ENCODE data around the gene KLKB1.
"Not testable (repeated sequence)": the region's sequence is repeated elsewhere in the genome, so short reads cannot be mapped to it uniquely, and the experiment has no call there.

The KLKB1 gene

DNA sequence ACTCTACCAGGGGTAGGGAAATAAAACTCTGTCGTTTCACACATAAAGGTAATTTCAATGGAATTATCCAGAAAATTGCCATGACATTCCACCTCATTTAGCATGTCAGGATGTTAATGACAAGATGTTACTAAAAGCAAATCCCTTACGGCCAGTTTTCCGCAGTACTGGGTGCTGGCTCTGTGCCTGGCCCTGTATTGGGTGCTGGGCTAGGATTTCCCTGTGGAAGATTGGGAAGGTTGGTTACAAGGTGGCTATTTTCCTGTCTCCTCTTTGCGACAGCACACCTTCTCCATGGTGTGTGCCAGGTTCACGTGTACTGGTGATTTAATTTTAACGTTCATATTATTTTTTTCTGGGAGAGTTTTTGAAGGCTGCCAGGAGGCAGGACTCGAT lies 13.1 kb downstream of the KLKB1 start:
- no peak for TF ChIP-seq JUND (IDR thresholded peaks at IDR 0.05; ENCODE audit: low read depth)
- in situ Hi-C loops (cut with HindIII; ENCODE audit: low pct_unique_long_range_greater_than_20kb, low sequenced_read_pairs): no loop called here
- DNase-seq (ENCODE audit: low read depth in 1 of 2, low spot score in 1 of 2): no peak

DNA sequence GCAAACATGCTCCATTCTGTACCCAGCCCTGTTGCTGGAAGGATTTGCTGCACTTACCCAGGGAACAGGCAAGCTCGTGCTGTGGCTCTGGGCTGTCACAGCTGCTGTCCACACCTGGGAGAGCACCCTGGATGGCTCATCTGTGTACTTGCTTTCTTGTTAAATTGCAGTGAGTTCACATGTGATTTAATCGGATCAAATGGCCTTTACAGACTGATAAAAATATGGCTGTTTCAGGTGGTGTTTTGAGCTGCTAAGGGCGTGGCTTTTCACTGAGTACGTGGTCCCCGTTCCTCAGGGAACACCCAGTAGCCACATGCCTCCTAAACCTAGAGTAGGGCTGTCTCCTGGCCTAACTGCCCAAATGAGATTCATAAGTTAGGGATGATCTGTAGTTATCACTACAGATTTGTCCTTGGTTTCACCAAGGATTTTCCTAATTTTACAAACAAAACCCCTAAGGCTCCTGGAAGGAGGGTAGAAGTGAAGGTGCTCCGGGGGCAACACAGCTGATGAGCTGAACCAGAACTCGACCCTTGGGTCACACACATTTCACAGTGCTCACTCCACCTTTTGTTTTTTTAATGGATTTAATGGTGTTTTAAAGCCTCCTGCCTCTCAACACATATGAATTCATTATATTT lies 13.7 kb downstream of the KLKB1 start:
- no peak for TF ChIP-seq JUND (IDR thresholded peaks at IDR 0.05; ENCODE audit: low read depth)
- no peak for DNase-seq (ENCODE audit: low read depth in 1 of 2, low spot score in 1 of 2)
- in situ Hi-C loops (cut with HindIII; ENCODE audit: low pct_unique_long_range_greater_than_20kb, low sequenced_read_pairs): no loop called here

DNA sequence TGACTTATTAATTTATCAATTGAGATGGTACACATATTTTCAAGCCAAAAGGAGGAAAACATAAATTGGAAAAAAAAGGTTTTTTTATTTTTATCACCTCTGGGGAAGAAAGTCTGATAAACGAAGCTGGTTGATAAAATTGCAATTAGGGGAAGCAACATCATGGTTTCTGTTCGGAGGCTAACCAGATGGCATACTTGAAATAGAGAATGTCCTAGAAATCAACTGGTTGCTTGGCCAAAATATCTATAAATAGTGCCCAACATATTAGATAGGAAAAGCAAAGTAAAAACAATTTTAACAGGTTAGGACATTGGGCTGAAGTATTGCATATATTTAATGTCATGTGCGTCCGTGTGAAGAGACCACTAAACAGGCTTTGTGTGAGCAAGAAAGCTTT lies 14.3 kb downstream of the KLKB1 start:
- no peak for DNase-seq (ENCODE audit: low read depth in 1 of 2, low spot score in 1 of 2)
- TF ChIP-seq JUND (IDR thresholded peaks at IDR 0.05; ENCODE audit: low read depth): no peak
- in situ Hi-C loops (cut with HindIII; ENCODE audit: low pct_unique_long_range_greater_than_20kb, low sequenced_read_pairs): no loop called here

DNA sequence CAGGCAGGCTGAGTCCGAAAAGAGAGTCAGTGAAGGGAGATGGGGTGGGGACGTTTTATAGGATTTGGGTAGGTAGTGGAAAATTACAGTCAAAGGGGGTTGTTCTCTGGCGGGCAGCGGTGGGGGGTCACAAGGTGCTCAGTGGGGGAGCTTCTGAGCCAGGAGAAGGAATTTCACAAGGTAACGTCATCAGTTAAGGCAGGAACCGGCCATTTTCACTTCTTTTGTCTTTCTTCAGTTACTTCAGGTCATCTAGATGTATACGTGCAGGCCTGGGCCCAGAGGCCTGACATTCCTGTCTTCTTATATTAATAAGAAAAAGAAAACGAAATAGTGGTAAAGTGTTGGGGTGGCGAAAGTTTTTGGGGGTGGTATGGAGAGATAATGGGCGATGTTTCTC lies 14.7 kb downstream of the KLKB1 start:
- DNase-seq (ENCODE audit: low read depth in 1 of 2, low spot score in 1 of 2); in situ Hi-C loops (cut with HindIII; ENCODE audit: low pct_unique_long_range_greater_than_20kb, low sequenced_read_pairs): not testable (repeated sequence)

DNA sequence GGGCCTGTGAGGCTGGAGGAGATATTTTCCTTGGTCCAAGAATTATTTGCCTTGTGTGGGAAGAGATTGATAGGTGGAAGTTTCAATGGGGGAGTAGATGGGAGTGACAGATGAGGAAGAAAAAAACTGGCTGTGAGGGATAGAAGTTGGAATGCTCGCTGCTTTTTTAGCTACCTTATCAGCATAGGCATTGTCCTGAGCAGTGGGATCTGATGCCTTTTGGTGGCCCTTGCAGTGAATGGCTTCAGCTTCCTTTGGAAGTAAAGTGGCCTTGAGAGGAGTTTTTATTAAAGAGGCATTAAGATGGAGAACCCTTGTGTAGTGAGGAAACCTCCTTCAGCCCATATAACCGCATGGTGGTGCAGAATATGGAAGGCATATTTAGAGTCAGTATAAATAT lies 16.0 kb downstream of the KLKB1 start:
- in situ Hi-C loops (cut with HindIII; ENCODE audit: low pct_unique_long_range_greater_than_20kb, low sequenced_read_pairs): no loop called here
- no peak for TF ChIP-seq JUND (IDR thresholded peaks at IDR 0.05; ENCODE audit: low read depth)
- no peak for DNase-seq (ENCODE audit: low read depth in 1 of 2, low spot score in 1 of 2)

DNA sequence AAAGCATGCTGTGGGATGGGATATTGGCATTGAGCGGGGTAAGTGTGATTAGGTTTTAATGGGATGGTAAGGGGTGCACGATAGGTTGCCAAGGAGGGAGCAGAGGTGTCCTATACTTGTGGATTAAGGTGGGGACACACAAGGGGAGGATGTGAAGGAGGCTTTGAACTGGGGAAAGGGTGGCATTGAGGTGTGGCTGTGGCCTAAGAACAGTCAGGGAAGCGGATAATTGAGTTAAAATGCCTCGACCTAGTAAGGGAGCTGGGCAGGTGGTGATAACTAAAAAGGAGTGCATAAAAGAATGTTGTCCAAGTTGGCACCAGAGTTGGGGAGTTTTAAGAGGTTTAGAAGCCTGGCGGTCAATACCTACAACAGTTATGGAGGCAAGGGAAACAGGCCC lies 17.5 kb downstream of the KLKB1 start:
- in situ Hi-C loops (cut with HindIII; ENCODE audit: low pct_unique_long_range_greater_than_20kb, low sequenced_read_pairs): no loop called here
- TF ChIP-seq JUND (IDR thresholded peaks at IDR 0.05; ENCODE audit: low read depth): no peak
- DNase-seq (ENCODE audit: low read depth in 1 of 2, low spot score in 1 of 2): no peak

DNA sequence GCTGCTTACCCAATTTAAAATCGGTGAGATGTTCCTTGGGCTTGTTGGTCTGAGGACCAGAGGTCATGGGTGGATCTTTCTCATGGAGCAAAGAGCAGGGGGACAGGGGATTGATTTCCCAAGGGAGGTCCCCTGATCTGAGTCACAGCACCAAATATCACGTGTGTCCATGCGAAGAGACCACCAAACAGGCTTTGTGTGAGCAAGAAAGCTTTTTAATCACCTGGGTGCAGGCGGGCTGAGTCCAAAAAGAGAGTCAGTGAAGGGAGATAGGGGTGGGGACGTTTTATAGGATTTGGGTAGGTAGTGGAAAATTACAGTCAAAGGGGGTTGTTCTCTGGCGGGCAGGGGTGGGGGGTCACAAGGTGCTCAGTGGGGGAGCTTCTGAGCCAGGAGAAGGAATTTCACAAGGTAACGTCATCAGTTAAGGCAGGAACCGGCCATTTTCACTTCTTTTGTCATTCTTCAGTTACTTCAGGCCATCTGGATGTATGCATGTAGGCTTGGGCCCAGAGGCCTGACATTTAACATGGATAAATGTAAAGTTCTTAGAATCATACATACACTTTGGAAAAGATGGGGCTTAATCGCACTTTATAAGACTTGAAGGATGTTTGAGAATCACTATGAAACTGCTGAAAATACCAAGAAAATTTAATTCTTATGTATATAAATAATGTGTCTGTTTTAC lies 19.9 kb downstream of the KLKB1 start:
- DNase-seq (ENCODE audit: low read depth in 1 of 2, low spot score in 1 of 2); in situ Hi-C loops (cut with HindIII; ENCODE audit: low pct_unique_long_range_greater_than_20kb, low sequenced_read_pairs): not testable (repeated sequence)

DNA sequence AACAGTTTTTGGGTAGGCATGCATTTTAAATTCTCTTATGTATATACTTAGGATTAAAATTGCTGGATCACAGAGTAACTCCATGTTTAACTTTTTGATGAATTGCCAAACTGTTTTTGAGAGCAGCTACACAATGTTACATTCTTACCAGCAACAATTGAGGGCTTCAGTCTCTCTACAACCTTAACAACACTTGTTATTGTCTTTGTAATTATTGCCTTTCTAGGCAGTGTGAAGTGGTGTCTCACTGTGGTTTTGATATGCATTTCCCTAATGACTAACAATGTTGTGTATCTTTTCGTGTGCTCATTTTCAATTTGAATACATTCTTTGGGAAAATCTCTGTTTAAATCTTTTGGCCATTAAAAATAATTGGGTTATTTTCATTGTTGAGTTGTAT lies 21.3 kb downstream of the KLKB1 start:
- TF ChIP-seq JUND (IDR thresholded peaks at IDR 0.05; ENCODE audit: low read depth): no peak
- in situ Hi-C loops (cut with HindIII; ENCODE audit: low pct_unique_long_range_greater_than_20kb, low sequenced_read_pairs): no loop called here
- DNase-seq (ENCODE audit: low read depth in 1 of 2, low spot score in 1 of 2): no peak

DNA sequence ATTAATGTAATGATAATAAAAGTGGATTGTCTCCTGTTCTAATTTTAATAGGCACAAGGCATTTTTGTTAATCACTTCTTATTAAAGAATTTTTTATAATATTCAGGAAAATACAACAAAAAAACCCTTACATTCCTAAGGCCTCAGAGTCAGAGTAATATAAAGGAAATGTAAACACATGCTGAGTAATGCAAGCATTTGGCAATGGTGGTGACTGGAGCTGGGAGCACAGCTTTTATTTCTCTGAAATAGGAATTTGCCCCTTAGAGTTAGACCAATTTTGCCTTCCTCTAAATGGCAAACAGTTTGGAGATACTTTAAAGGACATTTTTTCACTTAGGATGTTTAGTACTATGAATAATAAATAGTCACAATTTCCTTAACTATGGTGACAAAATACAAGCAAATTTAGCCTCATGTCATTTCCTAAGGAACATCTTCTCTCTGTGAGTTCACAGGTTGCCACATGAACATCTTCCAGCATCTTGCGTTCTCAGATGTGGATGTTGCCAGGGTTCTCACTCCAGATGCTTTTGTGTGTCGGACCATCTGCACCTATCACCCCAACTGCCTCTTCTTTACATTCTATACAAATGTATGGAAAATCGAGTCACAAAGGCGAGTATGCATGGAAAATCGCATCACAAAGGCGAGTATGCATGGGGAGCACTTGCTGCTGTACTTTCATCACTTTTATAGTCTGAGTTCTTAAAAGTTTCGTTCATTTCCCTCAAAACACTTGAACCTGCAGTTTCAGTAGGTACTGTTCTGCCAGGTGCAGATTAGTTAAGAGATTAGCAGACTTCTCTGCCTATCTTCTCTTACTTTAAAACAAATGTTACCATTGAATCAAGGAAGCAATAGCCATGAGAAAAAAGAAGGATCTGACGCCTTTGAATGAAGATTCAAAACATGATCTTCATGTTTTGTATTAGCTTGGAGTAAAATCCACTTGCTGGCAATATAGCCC lies 22.8 kb downstream of the KLKB1 start:
- TF ChIP-seq JUND (IDR thresholded peaks at IDR 0.05; ENCODE audit: low read depth): no peak
- DNase-seq (ENCODE audit: low read depth in 1 of 2, low spot score in 1 of 2): no peak
- in situ Hi-C loops (cut with HindIII; ENCODE audit: low pct_unique_long_range_greater_than_20kb, low sequenced_read_pairs): no loop called here

DNA sequence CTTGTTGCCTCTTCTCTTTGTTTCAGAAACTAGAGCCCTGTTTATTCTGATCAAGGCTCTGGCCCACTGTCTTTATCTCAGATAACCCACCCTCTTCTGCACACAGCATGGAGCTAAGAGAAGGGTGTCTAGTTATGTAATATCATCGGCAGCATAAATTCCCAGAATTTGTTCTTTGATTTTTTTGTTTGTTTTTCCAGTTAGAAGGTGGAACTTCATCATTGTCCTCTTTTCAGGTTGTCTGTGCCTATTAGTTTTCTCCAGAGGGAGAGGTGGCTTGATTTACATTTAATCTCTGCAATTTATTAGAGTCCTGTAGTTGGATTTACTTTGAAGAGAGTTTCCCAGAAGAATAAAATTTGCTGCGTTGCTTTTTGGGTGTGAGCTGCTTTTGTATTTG lies 23.5 kb downstream of the KLKB1 start:
- TF ChIP-seq JUND (IDR thresholded peaks at IDR 0.05; ENCODE audit: low read depth): no peak
- no peak for DNase-seq (ENCODE audit: low read depth in 1 of 2, low spot score in 1 of 2)
- in situ Hi-C loops (cut with HindIII; ENCODE audit: low pct_unique_long_range_greater_than_20kb, low sequenced_read_pairs): no loop called here

DNA sequence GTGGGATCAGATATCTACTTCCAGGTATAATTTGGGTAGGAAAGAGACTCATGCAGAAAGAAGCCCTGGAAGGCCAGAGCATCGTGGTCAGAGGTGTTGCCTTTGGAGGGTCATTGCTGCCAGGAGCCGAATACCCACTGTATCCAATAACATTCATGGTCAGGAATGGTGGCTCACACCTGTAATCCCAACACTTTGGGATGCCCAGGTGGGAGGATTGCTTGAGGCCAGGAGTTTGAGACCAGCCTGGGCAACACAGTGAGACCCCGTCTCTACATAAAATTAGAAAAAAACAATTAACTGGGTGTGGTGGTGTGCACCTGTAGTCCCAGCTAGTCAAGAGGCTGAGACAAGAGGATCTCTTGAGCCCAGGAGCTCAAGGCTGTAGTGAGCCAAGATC lies 27.8 kb downstream of the KLKB1 start:
- no peak for DNase-seq (ENCODE audit: low read depth in 1 of 2, low spot score in 1 of 2)
- no peak for TF ChIP-seq JUND (IDR thresholded peaks at IDR 0.05; ENCODE audit: low read depth)
- in situ Hi-C loops (cut with HindIII; ENCODE audit: low pct_unique_long_range_greater_than_20kb, low sequenced_read_pairs): no loop called here

DNA sequence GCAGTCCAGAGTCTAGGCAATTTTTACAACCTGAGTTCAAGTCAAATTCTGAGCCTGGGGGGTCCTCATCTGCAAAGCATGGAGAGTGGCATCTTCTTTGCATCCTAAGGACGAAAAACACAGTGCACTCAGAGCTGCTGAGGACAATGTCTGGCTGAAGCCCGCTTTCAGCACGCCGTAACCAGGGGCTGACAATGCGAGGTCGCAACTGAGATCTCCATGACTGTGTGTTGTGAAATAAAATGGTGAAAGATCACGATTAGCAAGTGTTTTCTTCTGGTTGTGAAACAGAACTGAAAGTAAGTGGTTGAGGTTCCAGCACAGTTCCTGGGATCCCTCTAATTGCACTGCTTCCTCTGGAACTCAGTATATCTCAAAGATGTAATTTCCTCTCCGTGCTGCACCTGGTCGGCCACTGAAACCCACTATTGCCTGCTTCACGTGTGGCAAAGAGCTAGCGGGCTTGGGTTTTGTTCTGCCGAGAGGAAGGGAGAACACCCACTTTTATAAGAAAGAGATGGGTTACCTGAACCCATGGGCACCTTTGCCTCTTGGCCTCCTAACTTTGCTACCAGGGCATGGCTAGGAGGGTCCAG lies 31.0 kb downstream of the KLKB1 start:
- no peak for TF ChIP-seq JUND (IDR thresholded peaks at IDR 0.05; ENCODE audit: low read depth)
- in situ Hi-C loops (cut with HindIII; ENCODE audit: low pct_unique_long_range_greater_than_20kb, low sequenced_read_pairs): no loop called here
- no peak for DNase-seq (ENCODE audit: low read depth in 1 of 2, low spot score in 1 of 2)

DNA sequence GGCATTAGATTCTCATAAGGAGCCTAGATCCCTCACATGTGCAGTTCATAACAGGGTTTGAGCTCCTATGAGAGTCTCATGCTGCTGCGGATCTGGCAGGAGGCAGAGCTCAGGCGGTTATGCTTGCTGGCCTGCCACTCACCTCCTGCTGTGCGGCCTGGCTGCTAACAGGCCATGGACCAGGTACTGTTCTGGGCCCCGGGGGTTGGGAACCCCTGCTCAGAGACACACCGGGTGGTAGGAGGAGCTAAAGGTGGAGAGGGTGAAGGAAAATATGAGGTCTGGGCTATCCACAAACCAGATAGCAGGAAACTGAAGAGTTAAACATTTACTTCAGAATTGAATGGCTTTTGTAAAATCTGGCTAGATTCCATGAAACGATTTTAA lies 32.8 kb downstream of the KLKB1 start:
- TF ChIP-seq JUND (IDR thresholded peaks at IDR 0.05; ENCODE audit: low read depth): no peak
- no peak for DNase-seq (ENCODE audit: low read depth in 1 of 2, low spot score in 1 of 2)
- in situ Hi-C loops (cut with HindIII; ENCODE audit: low pct_unique_long_range_greater_than_20kb, low sequenced_read_pairs): no loop called here

Measured in T47D (cell line).